GM13977 (cell line): Measurements from ENCODE around the gene RTP2.

Source experiments
- DNase-seq: peaks from one replicate; pipeline ENCODE4 v3.0.0; 2012; ENCODE audit warnings: low spot score
- CTCF ChIP-seq: IDR thresholded peaks from 2 replicates; pipeline ENCODE4 v1.5.1; 2012; ENCODE audit warnings: mild to moderate bottlenecking, control low read depth; ENCODE audit not compliant: insufficient read depth; ENCODE audit errors: extremely low read depth, missing control alignments
- in situ Hi-C: fragments of 300-500 bp; cut with MboI; formaldehyde crosslinking; loops from one replicate; pipeline ENCODE4 v1.12.0; 2022; ENCODE audit warnings: low sequenced_read_pairs, low pct_unique_long_range_greater_than_20kb, mixed read lengths, inconsistent platforms; ENCODE audit not compliant: unreplicated experiment

RTP2 gene

DNA sequence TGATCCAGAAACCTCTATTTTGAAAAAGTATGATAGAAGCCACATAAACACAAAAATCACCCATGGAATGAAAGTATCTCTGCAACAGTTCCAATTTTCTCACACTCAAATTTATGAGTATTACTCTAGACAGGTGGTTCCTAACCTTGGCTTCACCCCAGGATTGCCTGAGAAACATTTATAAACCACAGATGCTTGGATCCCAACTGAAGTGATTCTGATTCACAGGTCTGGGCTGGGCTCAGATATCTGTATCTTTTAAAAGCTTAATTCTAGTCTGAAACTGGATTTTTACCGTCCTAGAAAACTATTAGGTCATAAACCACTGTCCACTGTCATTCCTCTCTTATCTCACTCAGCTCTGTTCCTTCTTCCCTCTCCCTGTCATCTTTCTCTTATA is 24.8 kb downstream of the RTP2 start:
- TF ChIP-seq CTCF, result no peak
- in situ Hi-C loops, result no loop called here
- DNase-seq, result no peak

DNA sequence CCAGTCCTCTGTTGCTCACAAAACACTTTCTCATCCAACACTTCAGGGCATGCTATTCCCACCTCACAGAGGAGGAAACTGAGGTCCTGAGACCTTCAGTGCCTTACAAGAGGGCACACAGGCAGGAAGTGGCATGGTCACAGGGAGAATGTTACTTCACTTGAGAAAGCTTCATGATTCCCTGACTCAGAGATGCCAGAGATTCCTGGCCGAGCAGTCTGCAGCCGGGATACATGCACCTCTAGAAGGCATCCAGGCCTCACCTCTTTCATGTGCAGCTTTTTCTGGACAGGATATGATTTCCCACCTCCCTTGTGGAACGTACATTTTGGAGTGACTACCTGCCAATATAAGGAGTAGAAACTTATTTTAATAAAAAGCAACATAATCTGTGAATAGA is 29.3 kb downstream of the RTP2 start:
- DNase-seq, result no peak
- no peak for TF ChIP-seq CTCF
- in situ Hi-C loops, result no loop called here

DNA sequence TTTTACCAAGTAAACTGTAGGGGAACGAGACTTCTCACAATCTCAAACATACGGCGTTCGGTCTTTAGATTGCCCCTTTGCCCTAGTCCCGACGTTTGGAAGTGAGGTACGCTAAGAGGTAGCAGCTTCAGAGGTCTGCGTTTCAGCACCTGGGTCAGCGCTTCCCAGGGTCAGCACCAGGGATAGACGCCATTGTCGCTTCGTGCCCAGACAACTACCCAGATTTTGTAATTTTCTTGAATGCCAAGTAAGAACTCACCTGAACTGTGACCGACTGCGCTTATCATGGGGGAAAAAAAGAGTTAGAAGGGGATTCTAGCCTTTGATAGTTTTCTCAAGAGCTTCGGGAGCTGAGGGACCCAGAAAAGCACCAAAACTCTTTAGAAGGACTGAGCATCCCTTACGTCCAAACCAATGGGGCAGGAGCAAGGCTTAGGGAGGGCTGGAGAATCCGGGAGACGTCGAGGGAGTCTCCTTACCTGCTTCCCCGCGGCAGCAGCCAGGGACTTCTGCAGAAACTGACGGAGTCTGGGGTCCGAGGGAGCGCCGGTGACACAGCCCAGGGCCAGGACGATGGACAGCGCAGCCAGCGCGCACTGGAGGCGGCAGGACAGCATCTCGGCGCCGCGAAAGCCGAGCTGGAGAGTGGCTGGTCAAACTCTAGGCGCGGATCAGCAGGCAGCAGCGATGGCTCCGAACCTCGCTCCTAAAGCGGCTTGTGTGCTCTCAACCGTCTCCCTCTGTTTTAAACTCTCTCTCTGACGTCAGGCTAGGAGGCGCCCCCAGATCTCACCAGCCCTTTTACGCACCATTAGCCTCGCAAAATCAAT is 32.5 kb downstream of the RTP2 start, which contains the start of gene SST:
SST (minus strand) TSS at position 720 of the 830 bp plus-strand sequence; CDS start at position 617, 103 bp downstream.
- in situ Hi-C loops, result no loop called here
- no peak for DNase-seq
- no peak for TF ChIP-seq CTCF

DNA sequence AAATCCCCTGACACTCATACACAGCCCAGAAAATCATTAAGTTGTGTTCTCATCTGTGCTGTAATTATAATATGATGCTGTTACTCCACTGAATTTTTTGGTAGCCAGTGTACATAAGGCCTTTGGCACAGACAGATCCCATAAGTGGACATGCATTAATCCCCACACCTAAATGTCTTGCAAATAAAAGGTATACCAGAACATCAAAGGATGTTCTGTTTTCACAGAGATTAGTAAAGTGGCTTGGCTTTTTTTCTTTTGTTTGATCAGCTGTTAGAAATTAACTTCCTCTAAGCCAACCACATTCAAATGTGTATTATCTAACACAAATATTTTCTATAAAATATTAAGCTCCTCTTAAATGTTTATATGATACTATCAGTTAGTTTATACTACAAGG is 34.8 kb downstream of the RTP2 start:
- in situ Hi-C loops, result no loop called here
- no peak for DNase-seq
- TF ChIP-seq CTCF, result no peak

GRCh38 chr3:187665764-187666402 is 36.5 kb downstream of the RTP2 start:
- DNase-seq, result no peak
- TF ChIP-seq CTCF, result no peak
- in situ Hi-C loops, result no loop called here

GRCh38 chr3:187665010-187665409 is 37.3 kb downstream of the RTP2 start:
- no peak for DNase-seq
- in situ Hi-C loops, result no loop called here
- TF ChIP-seq CTCF, result no peak
